LoVo (cell line): ENCODE results near the gene MACROD2.

Experiments used
- DNase-seq: peaks from one replicate; pipeline ENCODE4 v3.0.0-alpha.2; 2016; ENCODE audit warnings: low spot score

MACROD2 gene

GRCh38 chr20:15913391-15914025 is 1918.2 kb downstream of the MACROD2 start:
- no peak for DNase-seq

DNA sequence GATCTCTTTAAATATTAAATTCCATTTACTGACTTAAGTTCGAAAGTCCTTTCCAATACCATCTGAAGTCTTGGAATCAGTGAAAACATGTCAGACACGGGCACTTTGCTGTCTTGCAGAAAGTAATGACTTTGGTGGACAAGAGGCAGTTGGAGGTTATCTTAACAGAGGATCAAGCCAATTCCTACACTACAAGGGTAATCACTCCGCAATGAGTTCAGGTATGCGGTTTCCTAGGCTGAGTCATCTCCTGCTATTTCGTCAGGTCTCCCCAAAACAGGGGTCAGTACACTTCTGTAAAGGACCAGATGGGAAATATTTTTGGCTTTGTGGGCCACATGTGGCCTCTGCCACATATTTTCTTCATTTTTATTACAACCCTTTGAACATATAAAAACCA is 1921.3 kb downstream of the MACROD2 start:
- DNase-seq = peak; percentile 11

- DNase-seq = no peak
Measured at GRCh38 chr20:15917283-15917682, 1922.0 kb downstream of the MACROD2 start.

DNA sequence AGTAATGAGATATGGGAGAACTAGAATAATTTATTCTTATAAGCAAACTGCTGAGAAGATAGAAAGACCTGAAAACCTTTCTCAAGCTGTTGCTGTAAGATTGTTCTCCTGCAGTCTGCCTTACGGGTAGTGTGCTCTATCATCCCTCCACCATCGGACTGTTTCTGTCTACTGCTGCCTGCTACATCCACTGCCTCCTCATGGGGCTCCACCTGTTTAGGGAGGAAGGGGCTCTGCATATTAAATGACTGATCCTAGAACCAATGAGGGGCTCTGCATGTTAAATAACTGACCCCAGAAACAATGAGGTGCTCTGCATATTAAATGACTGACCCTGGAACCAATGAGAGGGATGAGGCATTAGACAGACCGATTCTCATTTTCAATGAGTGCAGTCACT is 1923.3 kb downstream of the MACROD2 start:
- no peak for DNase-seq

DNA sequence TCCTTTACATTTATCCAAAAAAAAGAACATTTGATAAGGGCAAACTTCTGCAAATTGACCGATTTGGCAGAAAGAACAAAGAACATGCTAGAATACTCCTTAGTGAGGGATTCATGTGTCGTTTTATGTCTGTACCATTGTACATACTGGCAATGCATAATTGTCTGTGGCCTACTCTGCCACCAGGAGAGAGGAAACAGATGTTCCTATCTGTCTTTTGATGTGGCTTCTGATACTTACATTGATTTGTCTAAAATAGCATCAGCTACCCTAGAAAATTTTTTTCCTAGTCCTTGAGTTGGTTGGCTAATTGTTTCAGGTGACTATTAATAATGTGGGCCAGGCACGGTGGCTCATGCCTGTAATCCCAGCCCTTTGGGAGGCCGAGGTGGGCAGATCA is 1923.8 kb downstream of the MACROD2 start:
- no peak for DNase-seq

DNA sequence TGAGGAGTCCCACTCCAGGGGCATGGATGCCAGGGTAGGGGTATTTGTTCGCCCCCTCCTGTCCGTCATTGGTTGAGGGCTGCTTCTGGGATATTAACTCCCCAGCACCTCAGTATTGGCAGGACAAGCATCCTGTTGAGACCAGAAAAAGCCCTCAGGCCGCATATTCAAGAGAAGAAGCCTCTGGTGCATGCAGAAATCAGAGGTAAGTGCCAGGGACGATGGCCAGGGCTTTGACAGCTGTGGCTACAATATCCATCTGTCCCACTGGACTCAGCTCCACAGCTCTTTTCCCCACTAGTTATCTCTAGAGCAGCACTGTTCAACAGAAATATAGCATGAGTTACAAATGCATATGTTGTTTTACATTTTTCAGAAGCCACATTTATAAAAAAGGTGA is 1926.6 kb downstream of the MACROD2 start:
- DNase-seq = no peak

DNA sequence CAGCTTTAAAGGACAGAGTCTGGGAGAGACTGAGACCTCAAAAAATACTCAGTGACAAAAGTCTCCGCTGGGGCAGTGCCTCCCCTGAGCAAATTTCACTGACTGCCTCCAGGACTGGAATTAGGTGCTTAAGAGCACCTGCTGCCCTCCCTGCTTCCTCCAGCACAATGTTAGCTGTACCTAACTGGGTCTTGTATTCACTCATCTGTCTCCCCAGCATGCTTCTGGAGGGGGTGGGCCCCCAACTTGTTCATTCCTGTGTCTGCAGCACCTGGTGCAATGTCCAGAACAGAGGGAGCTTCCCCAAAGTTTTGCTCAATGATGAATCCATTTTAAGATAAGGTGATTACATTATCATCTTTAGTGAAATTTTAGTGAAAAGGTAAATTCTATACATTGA is 1927.2 kb downstream of the MACROD2 start:
- DNase-seq = no peak

- no peak for DNase-seq
Measured at GRCh38 chr20:15923030-15923776, 1927.9 kb downstream of the MACROD2 start.

DNA sequence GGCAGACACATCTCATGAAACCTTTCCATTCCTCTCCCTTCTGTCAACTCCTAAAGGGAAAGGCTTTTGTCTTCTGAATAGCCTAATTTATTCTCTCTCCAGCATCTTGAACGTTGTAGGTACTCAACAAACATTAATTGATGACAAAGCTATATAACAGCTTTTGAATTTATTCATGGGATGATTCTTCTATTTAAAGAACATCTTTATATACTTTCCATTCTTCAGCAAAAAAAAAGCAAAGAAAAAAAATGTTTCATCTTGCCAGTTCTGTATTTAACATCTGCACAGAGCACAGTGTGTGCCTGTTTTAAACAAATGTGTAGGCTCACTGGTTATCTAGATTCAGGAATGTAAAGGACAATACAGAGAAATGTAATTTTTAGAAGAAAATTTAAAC is 1929.2 kb downstream of the MACROD2 start:
- no peak for DNase-seq

DNA sequence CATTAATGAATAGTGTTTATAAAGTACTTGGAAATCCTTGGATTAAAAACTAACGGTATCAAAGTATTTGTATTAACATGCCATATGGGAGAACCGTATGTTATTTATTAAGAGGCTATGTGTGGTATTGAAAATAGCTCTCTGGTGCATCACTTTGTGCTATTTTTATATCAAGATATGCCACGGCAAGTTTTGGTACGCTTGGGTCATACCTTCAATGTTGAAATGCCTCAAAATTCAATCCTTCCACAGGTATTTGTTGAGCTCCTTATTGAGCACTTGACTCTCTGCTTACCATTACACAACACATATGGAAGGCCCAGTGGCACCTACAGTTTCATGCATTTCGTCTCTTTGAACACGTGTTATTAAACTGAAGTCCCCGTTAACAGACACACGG is 1930.1 kb downstream of the MACROD2 start:
- no peak for DNase-seq

GRCh38 chr20:15927893-15928650 is 1932.8 kb downstream of the MACROD2 start:
- DNase-seq = no peak

GRCh38 chr20:15928946-15929345 is 1933.6 kb downstream of the MACROD2 start:
- no peak for DNase-seq

DNA sequence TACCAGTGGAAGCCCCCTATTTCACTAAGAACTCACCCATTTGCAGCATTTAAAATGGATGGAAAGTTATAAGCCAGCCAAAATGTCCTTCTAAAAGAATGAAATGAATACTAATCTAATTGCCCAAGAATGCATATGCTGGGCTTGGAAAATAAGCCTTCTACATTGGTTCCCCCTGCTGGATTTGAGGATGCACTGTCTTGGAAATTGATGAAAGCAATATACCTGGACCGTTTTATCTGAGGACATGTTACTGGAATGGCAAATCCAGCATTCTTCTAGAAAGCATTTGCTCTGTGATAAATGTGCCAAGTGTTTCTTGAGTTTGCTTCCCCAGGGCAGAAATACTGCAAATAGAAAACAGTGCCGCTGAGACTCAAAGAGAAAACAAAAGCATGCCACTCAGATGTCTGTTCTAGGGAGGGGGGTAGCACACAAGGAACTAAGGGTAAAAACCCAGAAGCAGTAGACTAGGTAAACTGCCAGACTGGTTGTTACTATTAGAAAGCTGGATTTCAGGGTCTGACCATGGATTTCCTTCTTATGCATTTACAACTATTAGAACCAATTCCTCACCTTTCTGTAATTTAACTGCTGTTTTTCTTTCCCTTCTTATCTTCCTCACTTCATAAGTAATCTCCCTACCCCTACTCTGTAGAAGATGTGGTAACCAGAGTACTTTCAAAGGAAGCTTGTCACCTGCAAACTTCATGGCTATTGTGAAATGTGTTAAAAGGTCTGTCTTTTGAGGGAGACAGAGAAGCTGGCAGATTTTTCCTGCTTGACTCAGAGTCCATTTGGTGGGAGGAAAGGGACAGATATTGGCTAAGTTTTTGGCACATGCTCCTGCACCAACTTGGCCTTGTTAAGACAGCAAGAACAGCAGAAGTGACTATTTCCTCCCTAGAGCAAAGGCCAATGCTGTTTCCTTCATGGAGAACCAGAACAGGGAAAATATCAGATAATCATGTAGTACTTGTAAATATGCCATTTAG is 1935.3 kb downstream of the MACROD2 start:
- peak; percentile 16 for DNase-seq

DNA sequence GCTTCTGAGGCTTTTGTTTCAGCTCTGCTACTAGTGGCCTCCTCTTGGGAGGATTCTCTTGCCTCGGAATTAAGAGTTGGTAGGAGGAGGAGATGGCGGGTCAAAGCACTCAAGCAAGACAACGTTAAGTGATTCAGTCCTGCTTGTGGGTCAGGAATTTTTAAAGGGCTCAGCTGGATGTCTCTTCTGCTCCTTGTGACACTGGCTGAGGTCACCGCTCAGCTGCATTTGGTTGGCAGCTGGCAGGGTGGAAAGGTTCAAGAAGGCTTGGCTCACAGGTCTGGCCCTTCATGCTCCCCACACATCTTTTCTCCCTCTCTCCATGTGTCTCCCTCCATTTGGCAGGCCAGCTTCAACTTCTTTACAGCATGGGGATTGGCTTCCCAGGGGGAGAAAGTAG is 1936.6 kb downstream of the MACROD2 start:
- DNase-seq = no peak

GRCh38 chr20:15937179-15937578 is 1941.9 kb downstream of the MACROD2 start:
- no peak for DNase-seq

GRCh38 chr20:15938847-15939246 is 1943.5 kb downstream of the MACROD2 start:
- no peak for DNase-seq

GRCh38 chr20:15940127-15940526 is 1944.8 kb downstream of the MACROD2 start:
- DNase-seq = no peak

GRCh38 chr20:15942130-15942529 is 1946.8 kb downstream of the MACROD2 start:
- DNase-seq = peak; percentile 10

DNA sequence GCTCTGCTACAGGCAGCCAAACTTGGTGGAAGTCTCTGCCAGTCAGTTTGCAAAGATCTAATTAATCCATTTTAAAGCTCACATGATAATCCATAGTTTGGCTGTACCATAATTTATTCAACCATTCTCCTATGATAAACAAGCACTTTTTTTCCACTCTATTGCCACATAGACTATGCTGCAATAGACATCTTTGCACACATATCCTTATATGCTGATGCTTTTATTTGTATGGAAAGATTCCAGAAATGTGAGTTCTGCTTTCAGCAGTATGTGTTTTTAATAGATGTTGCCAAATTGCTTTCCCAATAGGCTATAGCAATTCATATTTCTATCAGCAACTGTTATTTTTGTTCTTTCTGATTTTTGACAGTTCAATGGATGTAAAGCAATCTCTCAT is 1950.0 kb downstream of the MACROD2 start:
- no peak for DNase-seq

DNA sequence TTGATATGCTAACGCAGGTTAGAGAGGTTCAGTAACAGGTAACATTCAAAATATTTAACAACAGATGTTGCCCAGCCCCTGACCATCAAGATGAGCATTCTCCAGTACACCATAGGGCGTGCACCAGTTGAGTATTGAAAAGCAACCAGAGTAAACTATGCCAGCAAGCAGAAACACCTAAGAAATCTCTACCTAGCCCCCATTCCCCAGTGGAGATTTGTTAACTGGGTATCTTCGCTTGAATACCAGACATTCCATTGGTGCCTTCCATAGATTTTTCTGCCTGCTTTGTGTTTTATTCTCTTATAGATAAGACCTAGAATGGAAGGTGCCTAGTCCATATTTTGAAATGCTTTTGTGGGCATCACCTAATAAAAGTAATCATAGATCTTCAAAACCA is 1954.1 kb downstream of the MACROD2 start:
- DNase-seq = no peak

- DNase-seq = no peak
Measured at GRCh38 chr20:15951658-15952057, 1956.3 kb downstream of the MACROD2 start.

- no peak for DNase-seq
Measured at GRCh38 chr20:15958142-15958541, 1962.8 kb downstream of the MACROD2 start.
